G401.6 (cell line): Measurements from ENCODE around the gene PPT2.
"Not testable (repeated sequence)": the region's sequence is repeated elsewhere in the genome, so short reads cannot be mapped to it uniquely, and the experiment has no call there.

Experiments used
- FAIRE-seq: peaks from 2 replicates; lab custom pipeline; 2012; peaks lifted over from hg19 to GRCh38; lab: Jason Lieb, UNC

PPT2 gene

DNA sequence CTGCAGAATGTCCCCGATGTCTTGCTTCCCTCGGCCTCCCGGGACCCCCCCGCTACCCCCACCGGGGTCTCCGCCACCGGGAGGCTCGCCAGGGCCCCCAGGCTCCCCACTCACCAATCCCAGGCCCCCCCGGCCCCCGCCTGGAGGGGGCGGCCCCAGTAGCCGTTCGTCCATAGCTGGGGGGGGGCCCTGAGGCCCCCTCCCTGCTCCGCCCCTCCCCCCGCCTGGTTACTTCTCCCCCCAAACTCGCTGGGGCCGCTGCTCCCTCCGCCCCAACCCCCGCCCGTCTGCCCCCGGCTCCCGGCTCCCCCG is 35.8 kb downstream of the PPT2 start:
- no peak for FAIRE-seq

DNA sequence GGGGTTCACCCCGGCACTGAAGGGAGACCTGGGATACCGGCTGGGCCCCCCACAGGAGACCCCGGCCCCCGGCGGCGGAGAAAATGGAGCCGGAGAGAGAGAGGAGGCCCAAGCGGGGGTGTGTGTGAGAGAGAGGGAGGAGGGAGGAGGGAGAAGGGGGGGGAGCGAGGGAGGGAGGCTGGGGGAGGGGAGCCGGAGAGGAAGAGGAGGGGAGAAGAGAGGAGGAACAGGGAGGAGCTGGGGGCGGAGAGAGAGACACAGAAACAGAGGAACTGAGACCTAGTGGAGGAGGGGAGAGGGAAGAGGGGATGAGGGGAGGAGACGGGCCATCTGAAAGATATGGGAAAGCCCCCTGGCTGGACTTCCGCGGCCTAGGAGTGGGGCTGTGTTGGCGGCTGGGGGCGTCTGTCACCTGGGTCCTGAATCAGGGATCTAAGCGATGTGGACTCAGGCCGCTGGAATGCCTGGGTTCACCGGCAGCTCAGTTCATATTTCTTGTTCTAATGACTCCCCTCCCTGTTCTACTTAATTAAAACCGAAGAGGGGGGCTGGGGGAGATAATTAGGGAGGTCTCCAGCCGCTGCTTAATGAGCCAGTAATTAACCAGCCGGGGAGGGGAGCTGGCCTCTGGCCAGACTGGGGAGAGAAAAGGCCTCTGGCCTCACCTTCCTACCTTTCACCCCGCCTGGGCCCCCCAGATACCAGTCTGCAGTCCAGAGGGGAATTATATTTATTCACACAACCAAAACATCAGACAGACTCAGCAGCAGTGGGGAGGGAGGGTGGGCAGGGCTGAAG is 36.3 kb downstream of the PPT2 start, which contains the start of gene PBX2:
TSS of gene PBX2 (minus strand) at position 149 of the 798 bp plus-strand sequence. CDS start 287 bp downstream, outside the sequence.
- no peak for FAIRE-seq

GRCh38 chr6:32190911-32191677 is 37.2 kb downstream of the PPT2 start:
- FAIRE-seq, result no peak

GRCh38 chr6:32191696-32192607 is 38.0 kb downstream of the PPT2 start:
- no peak for FAIRE-seq

DNA sequence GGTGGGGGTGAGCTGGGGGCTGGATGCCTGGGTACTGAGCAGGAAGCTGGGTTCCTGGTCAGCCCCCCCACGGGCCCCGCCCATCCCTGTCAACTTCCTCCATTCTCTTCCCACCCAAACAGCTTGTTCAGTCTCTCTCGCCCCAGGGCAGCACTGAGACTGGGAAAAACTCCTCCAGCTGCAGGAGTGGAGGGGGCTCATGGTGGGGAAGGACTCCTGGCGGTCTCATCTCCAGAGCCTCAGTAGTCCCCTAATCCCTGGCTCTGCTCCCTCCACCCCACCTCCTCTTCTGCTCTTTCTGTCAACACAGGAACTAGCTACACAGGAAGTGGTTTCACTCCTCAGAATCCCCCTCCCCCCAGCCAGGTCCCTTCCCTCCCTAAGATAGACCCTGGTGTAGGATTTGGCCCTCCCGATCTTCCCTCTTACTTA is 38.7 kb downstream of the PPT2 start, which contains the start of gene GPSM3:
TSS of gene GPSM3 (minus strand) at position 36 of the 432 bp plus-strand sequence. CDS start 130 bp downstream, outside the sequence.
- FAIRE-seq, result no peak

- FAIRE-seq, result not testable (repeated sequence)
Observed at GRCh38 chr6:32193096-32193495, 39.2 kb downstream of the PPT2 start.

DNA sequence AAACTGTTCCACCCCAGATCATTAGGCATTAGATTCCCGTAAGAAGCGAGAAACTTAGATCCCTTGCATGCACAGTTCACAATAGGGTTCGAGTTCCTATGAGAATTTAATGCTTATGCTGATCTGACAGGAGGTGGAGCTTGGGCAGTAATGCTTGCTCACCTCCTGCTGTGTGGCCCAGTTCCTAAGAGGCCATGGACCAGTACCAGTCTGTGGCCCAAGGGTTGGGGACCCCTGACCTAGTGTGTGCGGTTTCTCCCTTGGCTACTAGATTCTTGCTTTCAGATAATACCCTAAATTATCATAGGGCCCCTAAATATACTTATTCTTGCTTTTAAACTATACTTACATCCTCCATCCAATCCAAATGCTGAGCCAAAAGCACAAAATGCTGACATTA is 40.4 kb downstream of the PPT2 start:
- FAIRE-seq, result no peak

DNA sequence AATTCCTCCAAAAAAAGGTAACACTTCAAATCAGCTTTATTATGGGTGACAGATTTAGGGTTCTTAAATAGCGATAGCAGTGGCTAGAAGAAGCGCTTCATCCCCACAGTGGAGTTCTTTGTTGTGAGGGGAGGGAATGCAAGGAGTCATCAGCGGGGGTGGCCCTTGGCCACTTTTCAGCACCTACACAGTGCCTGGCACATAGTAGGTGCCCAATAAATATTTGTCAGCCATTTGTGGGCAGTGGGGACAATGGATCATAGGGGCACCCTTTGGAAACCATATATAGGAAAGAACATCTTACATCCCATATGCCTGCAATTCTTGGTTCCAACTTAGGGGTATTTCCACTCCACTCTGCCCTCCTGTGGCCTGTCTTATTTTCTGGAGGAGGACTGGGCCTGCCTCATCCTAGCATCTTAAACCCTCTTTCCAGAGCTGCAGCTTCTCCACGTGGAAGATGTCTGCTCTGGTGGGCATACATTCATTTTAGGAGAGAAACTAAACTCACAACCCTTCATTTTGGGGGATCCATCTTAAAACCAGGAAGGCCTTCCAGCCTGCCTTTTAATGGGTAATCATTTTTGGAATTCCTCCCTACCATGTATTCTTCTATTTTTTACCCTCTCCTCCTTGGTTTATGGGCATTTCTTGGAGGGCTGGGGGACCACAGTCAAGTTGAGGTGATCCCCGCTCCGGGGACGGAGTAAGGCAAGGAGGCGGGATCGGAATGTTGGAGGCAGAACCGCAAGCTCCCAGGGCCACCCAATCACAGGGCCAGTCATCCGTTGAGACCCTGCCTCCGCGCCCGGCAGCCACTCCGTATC is 41.1 kb downstream of the PPT2 start:
- no peak for FAIRE-seq

GRCh38 chr6:32195652-32195901 is 41.6 kb downstream of the PPT2 start:
- FAIRE-seq, result peak; percentile 98

- FAIRE-seq, result no peak
Observed at GRCh38 chr6:32195902-32196681, 42.2 kb downstream of the PPT2 start.

DNA sequence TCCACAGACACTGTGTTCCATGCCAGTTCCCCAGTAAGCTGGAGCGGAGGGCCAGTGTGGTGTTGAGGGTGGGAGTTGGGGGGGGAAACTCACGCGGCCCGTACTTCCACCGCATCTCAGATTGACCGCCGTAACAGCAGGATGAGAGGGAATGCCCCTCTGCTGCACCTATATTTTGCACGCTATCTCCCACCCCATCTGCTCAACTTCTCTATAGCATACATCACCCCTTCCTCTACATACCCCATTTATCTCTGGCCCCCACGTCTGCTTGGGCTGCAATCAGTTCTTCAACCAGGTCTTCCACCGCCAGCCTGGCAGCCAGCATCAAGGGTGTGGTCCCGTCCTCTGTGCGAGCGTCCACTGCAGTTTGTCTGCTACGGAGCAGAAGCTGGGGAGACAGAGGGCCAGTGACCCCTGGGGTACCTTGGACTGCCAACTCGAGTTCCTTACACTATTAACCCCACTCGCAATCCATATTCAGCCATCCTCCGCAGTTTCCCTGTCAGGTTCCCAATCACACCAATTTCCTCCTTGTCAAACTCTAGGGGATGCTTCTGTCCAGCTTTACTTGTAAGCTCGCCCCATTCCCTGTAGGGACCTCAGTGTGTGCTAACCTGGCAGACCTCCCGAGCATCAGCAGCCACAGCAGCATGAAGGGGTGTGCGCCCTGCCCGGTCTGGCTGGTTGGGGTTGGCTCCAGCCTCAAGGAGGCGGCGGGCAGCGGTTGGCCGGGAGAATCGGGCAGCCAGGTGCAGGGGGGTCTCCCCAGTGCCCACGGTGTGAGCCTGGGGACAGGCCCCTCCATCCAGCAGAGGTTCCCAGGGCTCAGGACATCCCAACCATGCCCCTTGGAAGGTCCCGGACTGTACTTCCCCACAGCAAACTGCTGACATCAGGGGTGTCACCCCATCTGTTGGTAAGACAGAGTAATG is 43.0 kb downstream of the PPT2 start:
- FAIRE-seq, result no peak

DNA sequence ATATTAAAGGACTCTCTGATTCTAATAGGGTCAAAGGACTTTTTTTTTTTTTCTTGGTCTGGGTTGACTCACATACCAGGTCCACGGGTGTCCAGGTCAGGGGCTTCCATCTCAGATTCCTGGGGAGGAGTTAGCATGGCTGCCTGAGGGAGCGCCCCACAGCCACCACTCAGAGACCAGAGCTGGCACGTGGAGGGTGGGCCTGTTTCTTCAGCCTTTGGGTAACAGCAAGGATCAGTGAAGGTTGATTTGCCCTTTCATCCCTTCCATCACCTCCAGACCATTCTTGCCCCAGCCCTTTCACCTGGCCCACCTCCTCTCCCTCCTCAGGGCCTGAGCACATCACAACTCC is 44.4 kb downstream of the PPT2 start:
- FAIRE-seq, result no peak

DNA sequence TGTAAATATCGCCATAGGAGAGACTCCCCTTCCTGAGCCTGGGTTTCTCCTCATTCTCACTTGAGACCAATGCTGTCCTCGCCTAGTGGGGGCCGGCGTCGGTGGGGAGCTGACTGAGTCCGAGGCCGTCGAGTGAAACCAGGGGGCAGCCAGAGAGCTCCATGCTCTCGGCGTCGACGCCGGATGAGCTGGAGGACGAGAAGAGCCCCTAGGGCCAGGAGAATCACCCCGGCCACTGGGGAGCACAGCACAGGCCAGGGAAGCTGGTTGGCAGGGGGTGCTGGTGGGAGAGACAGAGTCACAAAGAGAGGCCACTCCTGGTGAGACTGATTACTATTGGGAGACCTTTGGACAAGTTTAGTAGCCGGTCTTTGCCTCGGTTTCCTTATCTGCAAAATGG is 44.9 kb downstream of the PPT2 start:
- no peak for FAIRE-seq

DNA sequence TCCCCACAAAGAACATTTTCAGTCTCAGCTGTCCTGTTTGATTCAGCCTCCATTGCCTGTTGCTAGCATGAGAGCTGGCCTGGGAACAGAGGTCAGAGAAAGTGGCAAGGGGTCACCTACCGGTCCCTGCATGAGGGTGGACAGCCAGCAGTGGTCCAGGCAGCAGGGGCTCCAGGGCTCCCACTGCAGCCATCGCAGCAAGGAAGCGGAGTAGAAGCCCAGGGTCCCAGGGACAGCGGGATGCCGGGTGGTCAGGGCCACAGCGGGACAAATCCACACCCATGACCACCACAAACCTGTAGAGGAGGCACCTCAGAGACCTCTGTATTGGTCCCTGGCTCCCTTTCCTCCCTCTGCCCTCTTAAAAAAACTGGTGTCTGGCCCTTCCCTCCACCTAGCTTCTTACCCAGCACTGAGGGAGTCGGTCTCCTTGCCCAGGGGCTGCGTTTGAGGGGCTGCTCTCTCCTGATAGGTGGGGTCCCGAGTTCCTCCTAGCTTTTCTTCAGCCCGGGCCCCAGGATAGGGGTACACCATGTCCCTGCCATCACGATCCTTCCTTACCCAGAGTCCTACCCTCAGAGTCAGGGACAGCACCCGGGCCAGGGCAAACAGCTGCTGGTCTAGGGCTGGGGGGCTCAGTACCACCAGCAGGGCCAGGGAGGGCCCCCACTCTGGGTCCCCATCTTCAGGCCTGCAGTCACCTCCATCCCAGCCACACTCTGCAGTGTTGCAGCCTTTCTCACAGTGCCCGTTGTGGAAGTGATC is 47.0 kb downstream of the PPT2 start:
- FAIRE-seq, result no peak

- no peak for FAIRE-seq
Observed at GRCh38 chr6:32202186-32202585, 48.2 kb downstream of the PPT2 start.

GRCh38 chr6:32203426-32204267 is 49.7 kb downstream of the PPT2 start:
- FAIRE-seq, result no peak

DNA sequence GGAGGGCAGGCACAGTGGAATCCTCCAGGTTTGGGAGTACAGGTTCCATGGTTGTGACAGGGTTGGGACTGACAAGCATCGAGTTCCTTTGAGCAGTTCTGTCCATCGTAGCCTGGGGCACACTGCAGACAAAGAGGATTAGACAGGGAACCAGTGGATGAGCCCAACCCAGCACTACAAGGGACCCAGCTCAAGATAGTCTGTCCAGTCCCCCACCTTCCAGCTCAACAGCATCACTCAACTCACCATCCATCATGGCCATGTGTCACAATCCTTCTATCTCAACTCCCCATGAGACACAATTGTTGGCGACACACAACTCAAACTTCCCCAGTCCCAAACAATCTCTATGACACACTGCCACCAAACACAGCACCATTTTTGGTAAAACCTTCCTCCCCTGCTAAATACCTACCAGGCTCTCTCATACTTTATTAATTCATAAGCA is 50.4 kb downstream of the PPT2 start:
- FAIRE-seq, result no peak

DNA sequence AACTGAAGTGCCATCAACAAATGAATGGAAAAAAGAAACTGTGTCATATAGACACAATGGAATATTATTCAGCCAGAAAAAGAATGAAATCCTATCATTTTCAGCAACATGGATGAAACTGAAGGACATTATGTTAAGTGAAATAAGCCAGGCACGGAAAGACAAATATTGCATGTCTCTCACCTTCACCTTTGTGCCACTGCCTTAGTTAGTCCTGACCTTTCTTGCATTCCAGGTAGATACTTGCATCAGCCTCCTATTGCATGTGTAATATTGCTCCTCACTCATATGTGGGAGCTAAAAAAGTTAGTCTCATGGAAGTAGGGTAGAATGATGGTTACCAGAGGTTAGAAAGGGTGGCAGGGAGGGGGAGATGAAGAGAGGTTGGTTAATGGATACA is 55.1 kb downstream of the PPT2 start:
- no peak for FAIRE-seq
